SIG-M5 treated with dmso at 0.1 percent for 504 hours (cell line): ENCODE measurements around the gene PPL.

Source experiments
- DNase-seq: peaks from one replicate; lab custom pipeline; 2025; ENCODE audit not compliant: unreplicated experiment; lab: John Stamatoyannopoulos, UW

Gene PPL

GRCh38 chr16:4836727-4837126 is 100.2 kb downstream of the PPL start:
- no peak for DNase-seq

- DNase-seq = no peak
Observed at GRCh38 chr16:4833584-4833983, 103.4 kb downstream of the PPL start.

GRCh38 chr16:4832698-4833343 is 104.1 kb downstream of the PPL start:
- DNase-seq = no peak
